Measurements from ENCODE around the gene CCNT2.

- TF ChIP-seq CTCF (IDR thresholded peaks at IDR 0.05) (no peak), POLR2A (IDR thresholded peaks at IDR 0.05) (no peak)
Observed at GRCh38 chr2:134946073-134946472, 27.5 kb downstream of the CCNT2 start.

Data from uterus (tissue), 2 donors.